Measurements from ENCODE around the gene ZNF740.

DNA sequence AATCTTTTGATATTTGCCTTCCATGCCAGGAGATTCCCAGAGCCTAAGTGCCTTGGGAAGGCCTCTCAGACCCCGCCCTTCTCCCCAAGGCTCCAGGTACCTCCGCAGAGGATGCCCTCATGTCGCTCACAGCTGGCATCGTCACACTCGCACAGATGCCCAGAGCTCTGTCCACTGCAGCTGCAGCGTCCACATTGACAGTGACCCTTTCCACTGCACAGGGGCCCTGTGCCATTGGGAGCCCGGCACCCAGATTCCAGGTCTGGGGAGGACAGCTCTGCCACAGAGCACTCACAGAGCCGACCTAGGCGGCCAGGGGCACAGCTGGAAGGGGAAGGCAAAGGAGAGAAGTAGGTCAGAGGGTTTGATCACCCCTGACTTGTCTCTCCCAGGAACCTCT, 12.5 kb downstream of the ZNF740 start:
- TF ChIP-seq, protein P1, sequence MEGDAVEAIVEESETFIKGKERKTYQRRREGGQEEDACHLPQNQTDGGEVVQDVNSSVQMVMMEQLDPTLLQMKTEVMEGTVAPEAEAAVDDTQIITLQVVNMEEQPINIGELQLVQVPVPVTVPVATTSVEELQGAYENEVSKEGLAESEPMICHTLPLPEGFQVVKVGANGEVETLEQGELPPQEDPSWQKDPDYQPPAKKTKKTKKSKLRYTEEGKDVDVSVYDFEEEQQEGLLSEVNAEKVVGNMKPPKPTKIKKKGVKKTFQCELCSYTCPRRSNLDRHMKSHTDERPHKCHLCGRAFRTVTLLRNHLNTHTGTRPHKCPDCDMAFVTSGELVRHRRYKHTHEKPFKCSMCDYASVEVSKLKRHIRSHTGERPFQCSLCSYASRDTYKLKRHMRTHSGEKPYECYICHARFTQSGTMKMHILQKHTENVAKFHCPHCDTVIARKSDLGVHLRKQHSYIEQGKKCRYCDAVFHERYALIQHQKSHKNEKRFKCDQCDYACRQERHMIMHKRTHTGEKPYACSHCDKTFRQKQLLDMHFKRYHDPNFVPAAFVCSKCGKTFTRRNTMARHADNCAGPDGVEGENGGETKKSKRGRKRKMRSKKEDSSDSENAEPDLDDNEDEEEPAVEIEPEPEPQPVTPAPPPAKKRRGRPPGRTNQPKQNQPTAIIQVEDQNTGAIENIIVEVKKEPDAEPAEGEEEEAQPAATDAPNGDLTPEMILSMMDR (conservative IDR thresholded peaks at IDR 0.05 in 1 of 2, IDR thresholded peaks at IDR 0.05 in 1 of 2; ENCODE audit: extremely low read depth in 1 of 2, insufficient read depth in 1 of 2, low read depth in 1 of 2, low read length in 2 of 2), result no peak
- TF ChIP-seq EZH2 (IDR thresholded peaks at IDR 0.05; ENCODE audit: borderline replicate concordance, low read length), result no peak
